ENCODE results near the gene C17orf67.

DNA sequence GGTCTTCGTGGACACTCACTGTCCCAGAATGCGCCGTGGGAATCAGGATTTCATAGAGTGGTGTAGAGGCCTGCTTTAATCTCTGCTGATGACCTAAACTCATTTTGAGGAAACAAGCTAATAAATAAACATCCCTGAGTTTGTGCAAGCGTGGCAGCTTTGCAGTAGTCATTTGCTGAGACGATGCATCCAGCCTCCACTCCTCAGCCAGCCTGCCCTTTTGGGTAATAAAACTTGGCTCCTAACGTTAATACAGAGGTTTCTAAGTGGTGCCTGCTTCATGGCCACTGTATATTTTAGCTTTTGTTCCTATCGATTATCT, 1.5 kb upstream of the C17orf67 start:
- TF ChIP-seq, protein P1, sequence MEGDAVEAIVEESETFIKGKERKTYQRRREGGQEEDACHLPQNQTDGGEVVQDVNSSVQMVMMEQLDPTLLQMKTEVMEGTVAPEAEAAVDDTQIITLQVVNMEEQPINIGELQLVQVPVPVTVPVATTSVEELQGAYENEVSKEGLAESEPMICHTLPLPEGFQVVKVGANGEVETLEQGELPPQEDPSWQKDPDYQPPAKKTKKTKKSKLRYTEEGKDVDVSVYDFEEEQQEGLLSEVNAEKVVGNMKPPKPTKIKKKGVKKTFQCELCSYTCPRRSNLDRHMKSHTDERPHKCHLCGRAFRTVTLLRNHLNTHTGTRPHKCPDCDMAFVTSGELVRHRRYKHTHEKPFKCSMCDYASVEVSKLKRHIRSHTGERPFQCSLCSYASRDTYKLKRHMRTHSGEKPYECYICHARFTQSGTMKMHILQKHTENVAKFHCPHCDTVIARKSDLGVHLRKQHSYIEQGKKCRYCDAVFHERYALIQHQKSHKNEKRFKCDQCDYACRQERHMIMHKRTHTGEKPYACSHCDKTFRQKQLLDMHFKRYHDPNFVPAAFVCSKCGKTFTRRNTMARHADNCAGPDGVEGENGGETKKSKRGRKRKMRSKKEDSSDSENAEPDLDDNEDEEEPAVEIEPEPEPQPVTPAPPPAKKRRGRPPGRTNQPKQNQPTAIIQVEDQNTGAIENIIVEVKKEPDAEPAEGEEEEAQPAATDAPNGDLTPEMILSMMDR (IDR thresholded peaks at IDR 0.05), result no peak
- no peak for TF ChIP-seq ZFX (IDR thresholded peaks at IDR 0.05; ENCODE audit: borderline replicate concordance)

All from 22Rv1 (cell line).